ENCODE data around the gene PXMP2.

GRCh38 chr12:132740652-132741051 lies 53.3 kb downstream of the PXMP2 start:
- TF ChIP-seq CTCF (conservative IDR thresholded peaks at IDR 0.05; ENCODE audit: low read length) = no peak
- TF ChIP-seq EZH2phosphoT487 (IDR thresholded peaks at IDR 0.05; ENCODE audit: borderline replicate concordance, low read depth, low read length) = no peak
